GM21717 (cell line): Measurements from ENCODE around the gene SLC39A11.
A peak's percentile ranks its signal among the peaks of the same experiment; 100 is the strongest.

Experiments
- ATAC-seq: cut with Tn5 transposase; IDR thresholded peaks from one replicate; pipeline ENCODE4 v1.9.1; 2021; ENCODE audit warnings: mild to moderate bottlenecking, moderate library complexity; ENCODE audit not compliant: unreplicated experiment

SLC39A11 gene

DNA sequence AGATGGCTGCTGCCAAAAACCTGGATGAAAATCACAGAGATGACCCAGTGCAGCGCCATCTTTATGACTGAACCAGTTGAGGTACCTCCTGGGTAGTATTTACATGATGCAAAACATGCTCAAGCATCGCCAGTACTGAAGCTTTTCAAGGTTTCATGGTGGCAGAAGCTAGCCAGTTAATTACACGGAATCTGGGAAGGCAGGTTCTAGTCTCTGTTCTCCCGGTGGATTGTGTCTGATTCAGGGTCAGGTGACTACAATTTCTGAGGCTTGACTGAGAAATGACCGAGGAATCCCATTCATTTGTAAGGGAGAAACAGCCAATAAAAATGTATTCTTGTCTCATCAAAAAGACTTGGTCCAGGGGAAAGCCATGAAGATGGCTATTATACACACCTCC is 209.1 kb downstream of the SLC39A11 start:
- ATAC-seq = no peak

DNA sequence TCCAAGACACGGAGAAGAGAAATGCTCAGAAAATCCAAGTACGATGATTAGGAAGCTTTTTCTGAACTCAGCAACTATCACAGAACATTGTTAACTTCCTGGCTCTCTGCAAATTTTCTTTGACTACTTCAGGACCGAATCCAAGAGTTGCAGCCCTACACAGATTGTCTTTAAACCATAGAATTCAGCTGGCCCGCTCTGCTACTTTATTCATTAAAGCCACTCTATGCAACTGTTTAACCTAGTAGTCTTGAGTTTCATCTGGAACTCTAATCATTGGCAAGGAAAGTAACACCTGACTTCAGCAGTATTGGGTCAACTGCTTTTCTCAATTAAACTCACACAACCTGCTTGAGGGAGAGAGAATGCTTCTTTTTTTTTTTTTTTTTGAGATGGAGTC is 210.1 kb downstream of the SLC39A11 start:
- ATAC-seq = no peak

GRCh38 chr17:72879877-72880276 is 212.6 kb downstream of the SLC39A11 start:
- no peak for ATAC-seq

DNA sequence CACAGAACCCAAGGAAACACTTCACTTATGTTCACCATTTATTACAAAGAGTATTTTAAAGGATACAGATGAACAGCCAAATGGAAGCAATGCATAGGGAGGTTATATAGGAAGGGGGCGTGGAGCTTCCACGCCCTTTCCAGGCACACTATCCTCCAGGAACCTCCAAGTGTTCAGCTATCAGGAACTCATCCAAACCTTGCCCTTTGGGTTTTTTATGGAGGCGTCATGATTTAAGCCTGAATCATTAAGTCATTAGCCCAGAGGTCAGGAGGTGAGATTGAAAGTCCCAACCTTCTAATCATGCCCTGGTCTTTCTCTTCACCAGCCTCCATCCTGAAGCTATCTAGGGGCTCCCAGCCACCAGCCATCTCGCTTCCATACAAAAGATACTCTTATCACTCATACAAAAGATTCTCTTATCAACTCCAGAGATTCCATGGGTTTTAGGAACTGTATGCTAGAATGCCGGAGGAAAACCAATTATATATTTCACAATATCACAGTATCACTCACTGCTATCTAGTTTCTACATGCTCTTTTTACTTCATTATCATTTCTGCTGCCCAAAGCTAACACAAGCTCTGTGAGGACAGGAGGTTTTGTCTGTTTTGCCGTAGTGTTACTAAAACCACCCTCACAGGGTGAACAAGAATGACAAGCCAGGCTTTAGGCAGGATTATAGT is 213.4 kb downstream of the SLC39A11 start:
- ATAC-seq = no peak

GRCh38 chr17:72877348-72877747 is 215.1 kb downstream of the SLC39A11 start:
- no peak for ATAC-seq

- ATAC-seq = no peak
These were observed 216.1 kb downstream of the SLC39A11 start for GRCh38 chr17:72876413-72876812.

- ATAC-seq = no peak
These were observed 217.1 kb downstream of the SLC39A11 start for GRCh38 chr17:72875361-72875760.

- no peak for ATAC-seq
These were observed 220.1 kb downstream of the SLC39A11 start for GRCh38 chr17:72872396-72872795.

DNA sequence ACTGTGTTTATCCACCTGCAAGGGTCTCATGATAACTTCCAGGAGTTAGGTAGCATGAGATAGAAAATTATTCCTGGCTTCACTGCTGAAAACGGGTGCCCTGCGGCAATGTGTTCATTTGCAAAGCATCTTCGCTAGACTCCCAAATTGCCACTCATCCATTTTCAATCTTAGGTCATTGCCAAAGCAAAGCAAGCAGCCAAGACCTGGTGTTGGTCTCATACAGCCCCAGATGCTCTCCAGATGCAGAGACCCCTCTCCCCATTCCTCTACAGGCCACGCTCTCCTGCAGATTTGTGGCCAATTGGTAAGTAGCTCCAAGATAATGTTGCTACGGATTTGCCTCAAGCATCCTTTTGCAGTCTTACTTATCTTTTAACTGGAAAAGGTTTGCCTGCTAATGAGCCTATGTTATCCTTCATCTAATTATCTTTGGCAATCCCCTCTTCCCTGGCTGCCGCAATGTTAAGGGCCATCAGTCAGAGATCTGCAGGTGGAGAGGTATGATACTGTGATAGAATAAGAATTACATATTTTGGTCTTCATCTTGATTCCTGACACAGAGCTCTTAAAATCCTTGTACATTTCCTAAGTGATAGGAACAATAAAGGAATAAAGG is 222.0 kb downstream of the SLC39A11 start:
- no peak for ATAC-seq

DNA sequence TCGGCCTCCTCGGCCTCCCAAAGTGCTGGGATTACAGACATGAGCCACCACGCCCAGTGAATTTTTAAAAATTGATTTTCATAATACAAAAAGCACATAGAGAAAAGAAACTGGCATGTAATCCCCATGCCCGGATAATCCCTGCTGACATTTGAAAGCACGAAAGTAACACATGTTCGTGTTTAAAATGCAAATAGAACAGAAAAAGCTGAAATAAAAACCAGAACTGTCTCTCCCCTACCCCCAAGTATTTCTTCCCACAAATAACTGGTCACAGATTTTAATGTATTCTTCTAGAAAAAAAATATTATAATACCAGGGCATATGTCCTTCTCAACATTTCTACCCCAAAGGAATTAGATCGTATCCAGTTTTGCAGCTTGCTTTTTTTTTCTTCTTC is 222.9 kb downstream of the SLC39A11 start:
- no peak for ATAC-seq

GRCh38 chr17:72865954-72866353 is 226.5 kb downstream of the SLC39A11 start:
- ATAC-seq = no peak

GRCh38 chr17:72863526-72864211 is 228.8 kb downstream of the SLC39A11 start:
- peak; percentile 84 for ATAC-seq

- no peak for ATAC-seq
These were observed 230.1 kb downstream of the SLC39A11 start for GRCh38 chr17:72862276-72862999.

GRCh38 chr17:72861811-72862210 is 230.7 kb downstream of the SLC39A11 start:
- ATAC-seq = no peak

GRCh38 chr17:72860778-72861177 is 231.7 kb downstream of the SLC39A11 start:
- ATAC-seq = no peak

GRCh38 chr17:72858826-72859495 is 233.5 kb downstream of the SLC39A11 start:
- ATAC-seq = no peak

- no peak for ATAC-seq
These were observed 238.8 kb downstream of the SLC39A11 start for GRCh38 chr17:72853440-72854415.

DNA sequence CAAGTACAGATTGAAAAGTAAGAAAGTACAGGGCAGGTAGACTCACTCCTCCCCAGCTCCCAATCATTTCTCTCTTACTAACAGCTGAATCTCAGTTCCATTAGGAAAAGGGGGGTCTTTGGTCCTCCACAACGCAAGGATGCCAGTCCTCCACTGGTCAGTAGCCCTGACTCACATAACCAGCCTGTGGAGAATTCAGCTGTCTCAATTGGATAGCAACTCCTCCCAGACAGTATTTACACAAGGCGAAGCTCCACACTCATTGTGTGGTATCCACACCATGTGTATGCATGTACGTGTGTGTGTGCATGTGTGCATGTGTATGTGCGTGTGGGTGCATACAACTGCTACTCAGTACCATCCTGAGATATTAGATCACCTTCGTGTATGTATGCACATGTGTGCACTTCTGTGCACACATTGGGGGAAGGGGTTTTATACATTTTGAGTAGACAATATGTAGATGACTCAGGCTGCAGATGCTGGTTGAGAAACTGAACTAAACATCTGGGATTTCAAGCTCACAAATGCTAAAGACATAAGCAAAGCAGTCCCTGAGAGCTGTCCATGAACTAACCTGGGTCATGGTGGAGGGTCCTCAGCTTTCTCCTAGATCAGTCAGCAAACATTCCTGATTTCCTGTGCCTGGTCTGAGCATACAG is 240.1 kb downstream of the SLC39A11 start:
- no peak for ATAC-seq

GRCh38 chr17:72850410-72851118 is 241.9 kb downstream of the SLC39A11 start:
- no peak for ATAC-seq
